GM12892 (cell line): ENCODE data around the gene SLC41A1.

Experiments
- POLR2A ChIP-seq: IDR thresholded peaks from 2 replicates; pipeline ENCODE4 v1.6.1; 2011; ENCODE audit warnings: low read depth, low read length, control low read depth
- TAF1 ChIP-seq: IDR thresholded peaks from 2 replicates; pipeline ENCODE4 v1.6.1; 2011; ENCODE audit warnings: low read depth, mild to moderate bottlenecking, control low read depth, low read length, borderline replicate concordance

GRCh38 chr1:205780335-205780734 lies 32.7 kb downstream of the SLC41A1 start:
- TF ChIP-seq TAF1 (no peak), POLR2A (no peak)
